Neural crest cell (in vitro differentiated cells): ENCODE measurements around the gene RGPD6. TPM values are rescaled to one million over a fixed set of nuclear protein-coding genes. Genes with fewer than 3 reads are reported as not detected.
"Not testable (repeated sequence)": the region's sequence is repeated elsewhere in the genome, so short reads cannot be mapped to it uniquely, and the experiment has no call there.

Experiments
- DNase-seq: peaks from one replicate; pipeline ENCODE4 v3.0.0; 2021; ENCODE audit warnings: low read depth, mixed read lengths, low spot score
- H3K27ac Mint-ChIP-seq: one replicate; pipeline ENCODE4 v1.8.0; 2021; ENCODE audit warnings: mild to moderate bottlenecking, mixed read lengths; ENCODE audit not compliant: unreplicated experiment
- H3K27me3 Mint-ChIP-seq: 2 replicates; pipeline ENCODE4 v1.8.0; 2021; ENCODE audit warnings: low read depth, mild to moderate bottlenecking, mixed read lengths
- H3K36me3 Mint-ChIP-seq: 2 replicates; pipeline ENCODE4 v1.8.0; 2021; ENCODE audit warnings: low read depth, mild to moderate bottlenecking, mixed read lengths
- H3K4me1 Mint-ChIP-seq: 2 replicates; pipeline ENCODE4 v1.8.0; 2021; ENCODE audit warnings: mixed read lengths
- H3K4me3 Mint-ChIP-seq: one replicate; pipeline ENCODE4 v1.8.0; 2021; ENCODE audit warnings: mild to moderate bottlenecking, mixed read lengths
- H3K9me3 Mint-ChIP-seq: 2 replicates; pipeline ENCODE4 v1.8.0; 2021; ENCODE audit warnings: mixed read lengths
- total RNA-seq: library from RNA; stranded (reverse); gene quantifications from 2 replicates; pipeline ENCODE4 v1.2.1, GENCODE V29; 2021

RGPD6 gene
- total RNA-seq, 1 donor from 2014 or later: 9.5 TPM

DNA sequence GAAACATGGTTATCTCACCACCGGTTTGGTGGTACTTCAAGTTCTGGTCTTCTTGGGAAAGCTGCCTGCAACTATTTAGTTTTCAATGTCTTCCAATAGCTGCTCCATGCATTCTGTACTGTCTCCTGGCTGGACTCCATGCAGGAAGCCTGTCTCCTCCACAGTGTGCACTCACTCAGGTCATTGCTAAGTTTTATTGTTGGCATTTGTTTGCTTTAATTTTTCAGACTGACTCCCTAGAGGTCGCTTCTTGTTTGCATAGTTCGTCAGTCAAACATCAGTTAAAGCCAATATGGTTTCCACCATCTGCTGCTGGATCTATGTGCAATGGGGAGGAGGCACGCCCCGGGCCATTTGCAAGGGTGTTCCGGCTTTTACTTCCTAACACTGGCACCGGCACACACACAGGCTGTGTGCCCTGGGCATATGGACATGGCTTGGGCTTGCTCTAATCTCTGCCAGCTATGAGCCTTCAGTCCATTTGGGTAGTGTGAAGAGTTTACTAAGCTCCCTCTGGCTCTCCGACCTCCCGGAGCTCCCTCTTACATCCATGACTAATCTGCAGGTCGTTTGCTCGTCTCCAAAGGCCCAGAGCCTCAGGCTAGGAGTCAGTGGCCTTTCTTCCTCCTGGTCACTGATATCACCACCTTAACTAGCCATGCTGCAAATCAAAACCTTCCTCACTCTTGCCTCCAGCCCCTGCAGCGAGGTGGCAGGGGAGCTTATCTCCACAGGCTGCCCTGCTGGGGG, 2.4 kb upstream of the RGPD6 start:
- H3K27me3 Mint-ChIP-seq, H3K27ac Mint-ChIP-seq, H3K9me3 Mint-ChIP-seq, H3K4me3 Mint-ChIP-seq, H3K36me3 Mint-ChIP-seq, H3K4me1 Mint-ChIP-seq, DNase-seq: not testable (repeated sequence)

DNA sequence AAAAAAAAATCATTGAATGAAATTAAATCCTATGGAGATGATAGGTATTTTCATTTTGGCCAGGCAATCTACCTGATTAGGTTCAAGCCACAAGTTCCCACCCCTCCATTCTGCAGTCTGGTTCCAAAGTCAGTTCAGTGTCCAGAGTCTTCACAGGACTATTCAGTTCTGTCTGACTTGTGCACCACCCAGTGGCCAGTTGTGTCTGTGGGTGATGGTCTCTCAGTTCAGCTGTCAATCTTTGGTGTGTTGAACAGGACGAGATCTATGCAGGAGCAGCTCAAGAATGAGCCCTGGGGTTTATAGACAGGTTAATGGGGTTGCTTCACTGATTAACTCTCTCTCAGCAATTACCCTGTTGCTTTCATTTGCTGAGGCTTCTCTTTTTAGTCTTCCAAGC, 1.4 kb upstream of the RGPD6 start:
- H3K9me3 Mint-ChIP-seq, H3K4me3 Mint-ChIP-seq, H3K36me3 Mint-ChIP-seq, DNase-seq, H3K4me1 Mint-ChIP-seq, H3K27me3 Mint-ChIP-seq, H3K27ac Mint-ChIP-seq: not testable (repeated sequence)

DNA sequence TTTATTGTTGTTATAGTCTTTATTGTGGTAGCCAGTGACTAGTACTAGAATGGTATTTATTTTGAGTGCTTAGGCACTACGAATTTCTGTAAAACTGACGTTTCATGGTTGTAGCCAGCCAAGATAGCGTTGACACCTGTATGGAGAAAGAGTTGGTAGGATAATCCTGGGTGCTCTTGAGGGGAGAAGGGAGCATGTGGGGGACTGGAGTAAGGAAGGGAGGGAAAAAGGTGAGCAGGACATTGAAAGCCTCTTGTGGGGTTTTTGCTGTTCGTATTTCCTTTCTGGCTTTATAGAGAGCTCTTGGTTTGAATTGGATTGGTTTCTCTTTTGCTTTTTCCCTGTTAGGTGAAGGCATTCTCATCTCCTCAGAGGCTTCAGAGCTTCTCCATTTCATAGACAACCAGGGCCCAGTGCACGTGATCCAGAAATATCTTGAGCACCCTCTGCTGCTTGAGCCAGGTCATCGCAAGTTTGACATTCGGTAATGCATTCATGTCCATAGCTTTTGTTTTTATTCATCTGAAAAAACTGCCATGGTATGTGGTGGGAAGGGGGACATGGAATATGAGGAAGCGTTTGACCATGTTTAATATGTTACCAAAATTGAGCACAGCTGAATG, 77.2 kb downstream of the RGPD6 start:
- H3K4me3 Mint-ChIP-seq, H3K27me3 Mint-ChIP-seq, H3K27ac Mint-ChIP-seq, H3K4me1 Mint-ChIP-seq, H3K36me3 Mint-ChIP-seq, H3K9me3 Mint-ChIP-seq, DNase-seq: not testable (repeated sequence)

- H3K27ac Mint-ChIP-seq, H3K9me3 Mint-ChIP-seq, H3K4me1 Mint-ChIP-seq, H3K27me3 Mint-ChIP-seq, H3K36me3 Mint-ChIP-seq, DNase-seq, H3K4me3 Mint-ChIP-seq: not testable (repeated sequence)
These were observed 81.0 kb downstream of the RGPD6 start for GRCh38 chr2:110496027-110496426.

- not testable (repeated sequence) for H3K27me3 Mint-ChIP-seq, H3K9me3 Mint-ChIP-seq, H3K36me3 Mint-ChIP-seq, DNase-seq, H3K27ac Mint-ChIP-seq, H3K4me3 Mint-ChIP-seq, H3K4me1 Mint-ChIP-seq
These were observed 82.5 kb downstream of the RGPD6 start for GRCh38 chr2:110494488-110494887.

GRCh38 chr2:110488991-110489390, 88.0 kb downstream of the RGPD6 start:
- not testable (repeated sequence) for H3K4me3 Mint-ChIP-seq, H3K27ac Mint-ChIP-seq, DNase-seq, H3K9me3 Mint-ChIP-seq, H3K4me1 Mint-ChIP-seq, H3K27me3 Mint-ChIP-seq, H3K36me3 Mint-ChIP-seq

- not testable (repeated sequence) for H3K27me3 Mint-ChIP-seq, H3K36me3 Mint-ChIP-seq, H3K9me3 Mint-ChIP-seq, DNase-seq, H3K4me1 Mint-ChIP-seq, H3K27ac Mint-ChIP-seq, H3K4me3 Mint-ChIP-seq
These were observed 94.3 kb downstream of the RGPD6 start for GRCh38 chr2:110482697-110483096.

GRCh38 chr2:110481200-110481599, 95.8 kb downstream of the RGPD6 start:
- H3K4me3 Mint-ChIP-seq, H3K9me3 Mint-ChIP-seq, H3K27me3 Mint-ChIP-seq, DNase-seq, H3K4me1 Mint-ChIP-seq, H3K36me3 Mint-ChIP-seq, H3K27ac Mint-ChIP-seq: not testable (repeated sequence)

DNA sequence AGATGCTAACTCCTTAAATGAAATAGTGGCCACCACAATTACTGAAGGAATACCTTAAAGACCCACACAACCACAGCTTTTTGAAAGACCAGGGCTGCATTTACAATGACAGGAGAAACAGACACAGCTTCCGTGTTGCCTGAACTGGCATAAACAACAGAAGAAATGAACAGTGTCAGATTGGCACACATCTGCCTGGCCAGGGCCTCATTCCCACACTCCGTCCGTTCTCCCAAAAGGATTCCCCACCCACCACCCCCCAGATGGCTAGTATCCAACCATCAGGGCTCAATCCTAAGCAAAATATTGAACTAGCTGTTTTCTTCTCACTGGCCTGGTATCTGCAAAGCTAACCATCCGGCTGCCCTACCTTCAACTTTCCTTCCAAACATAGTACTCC, 96.9 kb downstream of the RGPD6 start:
- H3K27me3 Mint-ChIP-seq, H3K4me1 Mint-ChIP-seq, H3K9me3 Mint-ChIP-seq, DNase-seq, H3K4me3 Mint-ChIP-seq, H3K36me3 Mint-ChIP-seq, H3K27ac Mint-ChIP-seq: not testable (repeated sequence)

- H3K27me3 Mint-ChIP-seq, H3K36me3 Mint-ChIP-seq: not testable (repeated sequence)
These were observed 99.7 kb downstream of the RGPD6 start for GRCh38 chr2:110477370-110477769.

GRCh38 chr2:110476952-110477351, 100.1 kb downstream of the RGPD6 start:
- H3K27ac Mint-ChIP-seq, H3K36me3 Mint-ChIP-seq, H3K4me1 Mint-ChIP-seq, H3K9me3 Mint-ChIP-seq, H3K27me3 Mint-ChIP-seq, DNase-seq, H3K4me3 Mint-ChIP-seq: not testable (repeated sequence)

More at GRCh38 chr2:110477370-110477769, 99.7 kb downstream of the RGPD6 start:
- not testable (repeated sequence) for H3K27ac Mint-ChIP-seq, H3K4me3 Mint-ChIP-seq, DNase-seq, H3K9me3 Mint-ChIP-seq, H3K4me1 Mint-ChIP-seq

- not testable (repeated sequence) for H3K27ac Mint-ChIP-seq, H3K27me3 Mint-ChIP-seq, H3K4me3 Mint-ChIP-seq, H3K36me3 Mint-ChIP-seq, DNase-seq, H3K4me1 Mint-ChIP-seq, H3K9me3 Mint-ChIP-seq
These were observed 101.2 kb downstream of the RGPD6 start for GRCh38 chr2:110475627-110476359.

- not testable (repeated sequence) for H3K27me3 Mint-ChIP-seq, H3K9me3 Mint-ChIP-seq, H3K27ac Mint-ChIP-seq, DNase-seq, H3K4me3 Mint-ChIP-seq, H3K36me3 Mint-ChIP-seq, H3K4me1 Mint-ChIP-seq
These were observed 102.1 kb downstream of the RGPD6 start for GRCh38 chr2:110474898-110475297.

DNA sequence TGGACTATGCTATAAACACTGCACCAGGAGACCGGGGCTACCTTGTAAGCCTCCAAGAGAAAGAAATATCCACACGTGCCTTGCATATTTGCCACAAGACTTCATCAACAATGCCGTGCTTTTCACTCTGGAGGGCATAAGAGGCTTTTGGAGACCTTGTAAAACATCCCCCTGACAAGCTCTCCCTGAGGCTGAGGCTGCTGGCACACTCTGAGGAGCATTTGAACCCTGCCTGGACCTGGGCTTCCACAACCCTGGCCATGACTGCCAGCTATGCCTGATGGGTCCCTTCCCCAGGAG, 104.0 kb downstream of the RGPD6 start:
- H3K9me3 Mint-ChIP-seq, H3K27ac Mint-ChIP-seq, H3K36me3 Mint-ChIP-seq, DNase-seq, H3K4me1 Mint-ChIP-seq, H3K27me3 Mint-ChIP-seq, H3K4me3 Mint-ChIP-seq: not testable (repeated sequence)
